Spinal cord (tissue), 10 donors: Measurements from ENCODE around the gene ZC3H12A. TPM values are rescaled to one million over a fixed set of nuclear protein-coding genes. Genes with fewer than 3 reads are reported as not detected.
A peak's percentile ranks its signal among the peaks of the same experiment; 100 is the strongest.

Source experiments
- DNase-seq, 6 donors: peaks; one replicate each; pipeline versions ENCODE4 v3.0.0 to v3.0.0-alpha.2; 2013 to 2015; ENCODE audit warnings: low spot score in 6 of 6, low read depth in 4 of 6
- H3K27ac ChIP-seq: one replicate; pipeline ENCODE4 v1.5.1; 2013; ENCODE audit warnings: low read depth, low read length, control low read depth
- H3K27me3 ChIP-seq: one replicate; pipeline ENCODE4 v1.6.1; 2013; ENCODE audit warnings: low read length; ENCODE audit not compliant: control insufficient read depth, insufficient read depth
- H3K36me3 ChIP-seq: one replicate; pipeline ENCODE4 v1.6.1; 2013; ENCODE audit warnings: low read length; ENCODE audit not compliant: control insufficient read depth, insufficient read depth
- H3K4me1 ChIP-seq: one replicate; pipeline ENCODE4 v1.6.1; 2013; ENCODE audit warnings: low read length; ENCODE audit not compliant: control insufficient read depth, insufficient read depth
- H3K4me3 ChIP-seq: one replicate; pipeline ENCODE4 v1.5.1; 2013; ENCODE audit warnings: low read depth, low read length, control low read depth
- H3K9me3 ChIP-seq: one replicate; pipeline ENCODE4 v1.6.1; 2013; ENCODE audit warnings: low read length; ENCODE audit not compliant: control insufficient read depth, insufficient read depth
- WGBS: methylation state at CpG from one replicate; pipeline ENCODE4 v1.1.5; 2013; ENCODE audit warnings: missing lambda C conversion rate; ENCODE audit not compliant: insufficient coverage; 5-methylcytosine and 5-hydroxymethylcytosine counted together
- polyA plus RNA-seq, 2 donors: library from polyadenylated mRNA; unstranded; fragments of 120-200 nt; gene quantifications; one replicate each; pipeline ENCODE4 v1.2.1, GENCODE V29; 2013; ENCODE audit not compliant: insufficient read length in 2 of 2
- total RNA-seq, 2 donors: library from RNA; depleted of rRNA in 1 of 2; stranded (reverse); fragments of 120-200 nt in 1 of 2; fragments of >200 nt in 1 of 2; gene quantifications; one replicate each; pipeline versions ENCODE4 v1.2.3 to v1.2.4, GENCODE V29; 2013 to 2014
- donor health status: healthy.

ZC3H12A gene
- total and polyA plus RNA-seq, 4 donors: 0.65 to 2.4 (median 1.2) TPM

- WGBS: 56% methylated on average over 3 of the region's 5 CpGs
- DNase-seq: no peak
- no peak overlapping the region for H3K4me3 ChIP-seq
- H3K9me3 ChIP-seq: no peaks in the 10 kb centered on the region
- peaks cover 17% of the 10 kb centered on the region for H3K4me1 ChIP-seq
- no peaks in the 10 kb centered on the region for H3K36me3 ChIP-seq
- H3K27me3 ChIP-seq: peaks cover 8% of the 10 kb centered on the region
- H3K27ac ChIP-seq: no peak overlapping the region
Observed at GRCh38 chr1:37449936-37450335, 24.4 kb upstream of the ZC3H12A start.

DNA sequence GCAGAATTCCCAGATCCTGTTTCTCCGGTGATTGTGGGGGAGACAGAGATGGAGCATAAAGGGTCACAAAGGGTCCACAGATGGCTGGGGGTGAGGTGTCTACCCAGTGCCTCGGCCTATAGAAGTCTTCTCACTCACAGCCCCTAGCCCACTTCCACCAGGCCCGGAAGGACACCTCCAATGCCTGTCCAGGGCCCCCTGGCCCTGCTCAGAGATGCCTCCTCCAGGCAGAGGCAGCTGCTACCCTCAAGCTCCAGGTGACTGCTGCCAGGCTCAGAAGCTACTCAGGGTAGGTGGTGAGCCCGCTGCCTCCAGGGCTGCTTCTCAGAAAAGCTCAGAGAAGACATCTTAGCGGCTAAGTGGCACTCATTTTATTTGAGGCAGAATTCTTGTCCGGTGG lies 22.0 kb upstream of the ZC3H12A start:
- H3K9me3 ChIP-seq: no peaks in the 10 kb centered on the region
- H3K27me3 ChIP-seq: peaks cover 10% of the 10 kb centered on the region
- peaks cover 20% of the 10 kb centered on the region for H3K4me1 ChIP-seq
- H3K36me3 ChIP-seq: no peaks in the 10 kb centered on the region
- WGBS: 90% methylated on average over 2 of the region's 6 CpGs
- H3K27ac ChIP-seq: no peak overlapping the region
- no peak for DNase-seq
- no peak overlapping the region for H3K4me3 ChIP-seq

GRCh38 chr1:37453647-37454046 lies 20.7 kb upstream of the ZC3H12A start:
- no peak for DNase-seq
- 90% methylated on average over 6 of the region's 7 CpGs for WGBS
- no peak overlapping the region for H3K27ac ChIP-seq
- no peak overlapping the region for H3K4me3 ChIP-seq
- peaks cover 17% of the 10 kb centered on the region for H3K4me1 ChIP-seq
- peaks cover 9% of the 10 kb centered on the region for H3K27me3 ChIP-seq
- H3K9me3 ChIP-seq: no peaks in the 10 kb centered on the region
- no peaks in the 10 kb centered on the region for H3K36me3 ChIP-seq

DNA sequence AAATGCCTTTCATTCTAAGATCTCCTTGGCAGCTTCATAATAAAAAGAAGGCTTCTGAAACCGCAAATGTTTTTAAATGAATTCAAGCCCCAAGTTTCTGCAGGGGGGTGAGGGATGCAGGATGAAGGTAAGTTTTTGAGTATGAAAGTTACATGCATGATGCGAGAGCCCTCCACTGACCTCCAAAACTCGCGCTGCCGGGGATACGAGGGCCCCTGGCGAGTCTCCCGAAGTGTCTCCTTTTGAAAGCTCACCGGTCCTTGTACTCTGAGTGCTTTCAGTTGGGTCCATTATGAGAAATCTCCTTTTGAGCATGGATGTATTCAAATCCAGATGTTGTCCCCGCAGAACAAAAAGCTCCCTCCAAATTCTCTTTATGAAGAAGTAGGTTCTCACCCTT lies 18.9 kb upstream of the ZC3H12A start:
- 72% methylated on average over 2 of the region's 10 CpGs for WGBS

DNA sequence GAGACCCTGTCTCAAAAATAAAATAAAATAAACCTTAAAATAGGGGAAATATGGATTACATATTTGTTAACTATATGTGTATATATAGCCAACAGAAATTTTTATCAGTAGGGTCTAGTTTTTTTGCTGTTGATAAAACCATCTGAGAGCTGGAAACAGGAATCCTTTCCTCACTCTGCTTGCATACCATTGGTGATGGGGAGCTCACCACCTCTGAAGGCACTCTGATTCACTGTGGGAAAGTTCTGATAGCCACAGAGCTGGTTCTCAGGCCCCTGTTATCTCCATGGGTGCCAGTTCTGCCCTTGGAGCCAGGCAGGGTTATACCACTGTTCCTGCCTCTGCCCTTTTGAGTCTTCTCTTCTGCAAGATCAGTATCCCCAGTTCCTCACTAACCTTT lies 17.8 kb upstream of the ZC3H12A start:
- no peak overlapping the region for H3K27ac ChIP-seq
- no peak for DNase-seq
- H3K4me3 ChIP-seq: no peak overlapping the region
- H3K36me3 ChIP-seq: no peaks in the 10 kb centered on the region
- no peaks in the 10 kb centered on the region for H3K9me3 ChIP-seq
- peaks cover 8% of the 10 kb centered on the region for H3K27me3 ChIP-seq
- H3K4me1 ChIP-seq: peaks cover 7% of the 10 kb centered on the region

More for the DNA sequence above, 18.9 kb upstream of the ZC3H12A start:
- peaks cover 8% of the 10 kb centered on the region for H3K27me3 ChIP-seq
- no peak for DNase-seq
- no peak overlapping the region for H3K4me3 ChIP-seq
- no peaks in the 10 kb centered on the region for H3K9me3 ChIP-seq
- H3K36me3 ChIP-seq: no peaks in the 10 kb centered on the region
- H3K4me1 ChIP-seq: peaks cover 7% of the 10 kb centered on the region
- H3K27ac ChIP-seq: no peak overlapping the region

GRCh38 chr1:37458551-37458950 lies 15.8 kb upstream of the ZC3H12A start:
- H3K27ac ChIP-seq: no peak overlapping the region
- no CpG with 5 or more reads among the region's 3 CpGs for WGBS
- DNase-seq: no peak
- H3K9me3 ChIP-seq: no peaks in the 10 kb centered on the region
- no peak overlapping the region for H3K4me3 ChIP-seq
- H3K36me3 ChIP-seq: no peaks in the 10 kb centered on the region
- H3K27me3 ChIP-seq: peaks cover 5% of the 10 kb centered on the region
- H3K4me1 ChIP-seq: peaks cover 7% of the 10 kb centered on the region

- Histone ChIP-seq H3K27ac (no peak overlapping the region), H3K36me3 (no peaks in the 10 kb centered on the region), H3K9me3 (no peaks in the 10 kb centered on the region), H3K4me3 (no peak overlapping the region), H3K27me3 (no peaks in the 10 kb centered on the region), H3K4me1 (no peaks in the 10 kb centered on the region)
- DNase-seq: no peak
- WGBS: 80% methylated on average over 3 of the region's 9 CpGs
Observed at GRCh38 chr1:37461698-37462436, 12.5 kb upstream of the ZC3H12A start.

DNA sequence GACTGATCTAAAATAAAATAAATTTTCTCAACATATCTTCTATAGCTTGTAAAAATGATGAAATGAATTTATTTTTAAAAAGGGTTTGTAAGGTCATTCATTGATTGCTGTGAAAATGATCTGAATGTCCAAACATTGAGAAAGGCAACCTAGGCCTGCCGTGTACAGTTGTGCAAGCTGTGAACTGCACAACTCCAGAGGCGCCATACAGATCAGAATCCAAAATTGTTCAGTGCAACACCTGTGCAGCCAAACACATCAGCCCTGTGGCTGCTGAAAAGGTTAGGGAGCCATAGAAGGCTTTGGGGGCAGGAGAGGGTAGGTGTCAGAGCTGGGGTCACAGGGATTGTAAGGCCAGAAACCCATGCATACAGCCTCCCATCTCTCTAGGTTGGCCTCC lies 9.9 kb upstream of the ZC3H12A start:
- WGBS: 93% methylated on average over 2 of the region's 2 CpGs
- Histone ChIP-seq H3K4me1 (no peaks in the 10 kb centered on the region), H3K9me3 (no peaks in the 10 kb centered on the region), H3K4me3 (no peak overlapping the region), H3K27ac (no peak overlapping the region), H3K27me3 (no peaks in the 10 kb centered on the region), H3K36me3 (no peaks in the 10 kb centered on the region)
- DNase-seq: no peak

DNA sequence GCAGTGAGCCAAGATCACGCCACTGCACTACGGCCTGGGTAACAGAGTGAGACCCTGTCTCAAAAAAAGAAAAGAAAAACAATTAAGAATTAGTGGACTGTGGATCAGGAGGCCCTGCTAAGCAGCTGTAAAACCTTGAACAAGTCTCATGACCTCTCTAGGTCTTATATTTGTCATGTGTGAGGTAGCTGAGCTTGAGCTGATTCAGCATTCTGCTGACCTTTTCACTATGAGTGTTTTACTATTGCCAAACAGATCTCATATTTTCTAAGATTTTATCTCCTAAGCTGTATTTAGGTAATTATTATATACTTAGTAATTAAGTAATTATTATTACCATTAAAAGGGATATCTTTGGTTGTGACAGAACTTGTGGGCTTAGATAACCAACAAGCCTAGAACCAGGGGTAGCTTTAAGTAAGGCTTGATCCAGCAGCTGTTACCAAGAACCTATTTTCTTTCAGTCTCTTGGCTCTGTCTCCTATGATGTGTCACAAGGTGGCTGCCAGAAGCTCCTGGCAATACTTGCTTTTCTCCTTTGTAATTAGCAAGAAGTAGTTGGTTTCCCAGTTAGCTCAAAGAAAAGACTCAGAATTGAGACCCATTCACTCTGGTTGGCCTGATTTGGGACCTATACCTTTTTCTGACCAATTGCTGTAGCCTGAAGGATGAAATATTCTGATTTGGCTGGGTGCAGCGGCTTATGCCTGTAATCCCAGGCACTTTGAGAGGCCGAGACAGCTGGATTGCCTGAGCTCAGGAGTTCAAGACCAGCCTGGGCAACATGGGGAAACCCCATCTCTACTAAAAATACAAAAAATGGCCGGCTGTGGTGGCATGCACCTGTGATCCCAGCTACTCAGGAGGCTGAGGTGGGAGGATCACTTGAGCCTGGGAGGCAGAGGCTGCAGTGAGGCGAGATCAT lies 8.5 kb upstream of the ZC3H12A start:
- H3K36me3 ChIP-seq: no peaks in the 10 kb centered on the region
- no peaks in the 10 kb centered on the region for H3K27me3 ChIP-seq
- no peak overlapping the region for H3K27ac ChIP-seq
- WGBS: no CpG with 5 or more reads among the region's 6 CpGs
- DNase-seq: peak in 1 of 6 donors; percentile 26
- peaks cover 2% of the 10 kb centered on the region for H3K4me1 ChIP-seq
- H3K4me3 ChIP-seq: no peak overlapping the region
- H3K9me3 ChIP-seq: no peaks in the 10 kb centered on the region
